Adrenal gland (tissue), 12 donors: ENCODE data around the gene SAYSD1. TPM values are rescaled to one million over a fixed set of nuclear protein-coding genes. Genes with fewer than 3 reads are reported as not detected.

Experiments
- DNase-seq, 7 donors: peaks; one replicate each; pipeline ENCODE4 v3.0.0-alpha.2; 2019 to 2020
- H3K27ac ChIP-seq, 5 donors: fragments of 200-600 bp; sonication (generic) in 4 of 5; 1 replicate in 3 of 5; 2 replicates in 2 of 5; pipeline versions ENCODE4 v1.5.1 to v1.8.0; 2016 to 2020; ENCODE audit warnings: mild to moderate bottlenecking in 1 of 5
- H3K27me3 ChIP-seq: fragments of 200-600 bp; 2 replicates; pipeline ENCODE4 v1.8.0; 2021
- H3K36me3 ChIP-seq, 2 donors: fragments of 200-600 bp; replicated peaks in 1 of 2; 1 replicate in 1 of 2; 2 replicates in 1 of 2; pipeline versions ENCODE4 v1.5.1 to v1.8.0; 2018 to 2022
- H3K4me1 ChIP-seq, 2 donors: fragments of 200-600 bp; replicated peaks in 1 of 2; 1 replicate in 1 of 2; 2 replicates in 1 of 2; pipeline versions ENCODE4 v1.5.1 to v1.8.0; 2018 to 2021
- H3K4me3 ChIP-seq, 4 donors: fragments of 200-600 bp; sonication (generic) in 3 of 4; one replicate each; pipeline ENCODE4 v1.5.1; 2016 to 2018
- H3K9me3 ChIP-seq, 3 donors: fragments of 200-600 bp; sonication (generic) in 1 of 3; replicated peaks in 1 of 3; 1 replicate in 2 of 3; 2 replicates in 1 of 3; pipeline versions ENCODE4 v1.5.1 to v1.8.0; 2016 to 2021
- CTCF ChIP-seq, 6 experiments: fragments of 450-650 bp in 4 of 6; fragments of 200-600 bp in 2 of 6; sonication (generic) in 1 of 6; IDR thresholded peaks; 1 replicate in 5 of 6; 2 replicates in 1 of 6; pipeline versions ENCODE4 v1.5.1 to v1.8.0; 2016 to 2021; ENCODE audit warnings: antibody characterized with exemption in 6 of 6, mild to moderate bottlenecking in 2 of 6, moderate library complexity in 1 of 6
- POLR2A ChIP-seq, 2 donors: fragments of 450-650 bp; IDR thresholded peaks; one replicate each; pipeline ENCODE4 v1.6.1; 2017; ENCODE audit warnings: antibody characterized with exemption in 2 of 2, mild to moderate bottlenecking in 2 of 2, moderate library complexity in 1 of 2
- WGBS, 4 donors: extraction: QIAGEN DNeasy Blood & Tissue Kit in 2 of 4; methylation state at CpG; one replicate each; pipeline versions ENCODE4 v1.1.5 to v1.1.7; 2013 to 2017; 5-methylcytosine and 5-hydroxymethylcytosine counted together
- intact Hi-C, 2 donors: fragments of 100-400 bp; cut with DNase I; formaldehyde crosslinking; loops; one replicate each; pipeline versions ENCODE4 v1.14.1 to v1.15.0; 2022 to 2023
- polyA plus RNA-seq, 3 donors: library from polyadenylated mRNA; stranded (reverse); fragments of 200-250 nt in 2 of 3; fragments of 350-450 nt in 1 of 3; fragmentation: Illumina TruSeq in 1 of 3; extraction: RNeasy Lipid Tissue Mini Kit (QIAGEN cat#74804) in 1 of 3; gene quantifications; one replicate each; pipeline ENCODE4 v1.2.3, GENCODE V29; 2013 to 2014
- total RNA-seq, 9 donors: library from RNA; depleted of rRNA in 4 of 9; stranded (reverse); fragments of >200 nt in 4 of 9; fragments of 120-200 nt in 1 of 9; fragmentation: NEBNext Ultra II Directional in 1 of 9; extraction: Animal tissue kit (Norgen Biotek cat#: 25700) in 1 of 9; gene quantifications; one replicate each; pipeline versions ENCODE4 v1.1.0 to v1.2.4, GENCODE V29; 2013 to 2023
- donor health status: healthy with polysubstance abuse.
- donor health status: Bipolar disorder and iron deficiency.
- donor health status: DM: yes; HTN: yes; CAD: no.
- donor health status: DM: no; HTN: no; CAD: no.
- donor health status: DM: no; HTN: no; CAD: no.
- donor health status: DM: yes; HTN: yes; CAD: no.

The SAYSD1 gene
- total and polyA plus RNA-seq, 12 donors, result 9.0 to 25.1 (median 13.1) TPM

DNA sequence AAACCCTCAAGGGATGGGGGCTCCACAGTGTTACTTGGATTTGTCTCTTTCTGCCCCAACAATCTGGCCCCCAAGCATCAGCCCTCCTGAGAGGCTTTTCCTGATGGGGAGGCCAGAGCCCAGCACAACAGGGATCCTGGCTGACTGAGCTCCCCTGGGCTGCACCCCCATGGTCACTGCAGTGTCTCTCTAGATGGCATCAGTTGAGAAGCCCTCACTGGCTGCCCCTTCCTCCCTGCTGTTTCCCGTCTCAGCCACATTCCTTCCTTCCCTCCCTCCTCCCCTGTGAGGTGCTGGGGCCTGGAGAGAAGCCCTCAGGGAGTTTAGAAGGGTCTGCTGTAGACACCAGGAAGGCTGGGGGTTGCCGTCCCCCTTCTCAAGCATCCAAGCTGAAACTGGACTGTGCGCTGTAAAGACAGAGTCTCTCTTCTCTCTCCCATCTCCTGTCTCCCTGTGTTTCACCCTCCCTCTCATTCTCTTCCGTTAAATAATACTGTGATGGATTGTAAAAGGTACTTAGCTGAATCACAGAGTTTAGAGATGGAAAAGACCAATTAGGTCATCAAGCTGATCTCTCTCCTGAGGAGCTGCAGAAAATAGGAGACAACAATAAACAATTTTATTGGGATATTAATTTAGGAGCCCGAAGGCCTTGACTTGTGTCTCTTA lies 29.7 kb downstream of the SAYSD1 start:
- DNase-seq, result no peak
- Histone ChIP-seq H3K4me3 (no peak overlapping the region), H3K9me3 (no peaks in the 10 kb centered on the region), H3K27ac (no peak overlapping the region), H3K36me3 (no peaks in the 10 kb centered on the region), H3K4me1 (no peaks in the 10 kb centered on the region), H3K27me3 (peaks cover 9% of the 10 kb centered on the region)
- TF ChIP-seq POLR2A (IDR thresholded peaks at IDR 0.05), result no peak
- TF ChIP-seq CTCF (IDR thresholded peaks at IDR 0.05), result no peak
- intact Hi-C loops, result no loop called here
- 65 to 79% (median 76%) methylated on average over 5 of the region's 5 CpGs for WGBS, 4 donors

DNA sequence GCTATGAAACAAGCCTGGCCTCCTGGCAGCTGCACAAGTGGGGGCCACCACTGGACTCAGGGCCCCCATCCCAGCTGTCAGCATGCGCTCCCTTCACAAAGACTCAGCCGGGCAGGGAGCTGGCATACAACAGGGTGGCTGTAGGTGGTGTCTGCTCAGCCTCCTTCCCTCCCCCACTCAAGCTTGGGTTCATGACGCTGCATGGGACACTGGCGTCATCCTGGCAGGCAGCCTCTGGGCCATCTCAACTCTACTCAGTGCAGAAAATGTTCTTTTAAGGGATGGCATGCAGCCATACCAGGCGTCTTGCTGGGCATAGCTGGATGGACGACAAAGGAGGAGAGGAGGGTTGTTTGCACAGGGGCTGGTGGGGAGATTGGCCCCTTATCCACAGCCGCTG lies 30.5 kb downstream of the SAYSD1 start:
- no peak overlapping the region for H3K27ac ChIP-seq
- 76 to 88% (median 80%) methylated on average over 7 of the region's 7 CpGs for WGBS, 4 donors
- H3K4me3 ChIP-seq, result no peak overlapping the region
- DNase-seq, result no peak
- H3K27me3 ChIP-seq, result peaks cover 1% of the 10 kb centered on the region
- intact Hi-C loops, result no loop called here
- no peak for TF ChIP-seq CTCF (IDR thresholded peaks at IDR 0.05)
- TF ChIP-seq POLR2A (IDR thresholded peaks at IDR 0.05), result no peak
- H3K36me3 ChIP-seq, result no peaks in the 10 kb centered on the region
- H3K4me1 ChIP-seq, result no peaks in the 10 kb centered on the region
- no peaks in the 10 kb centered on the region for H3K9me3 ChIP-seq

DNA sequence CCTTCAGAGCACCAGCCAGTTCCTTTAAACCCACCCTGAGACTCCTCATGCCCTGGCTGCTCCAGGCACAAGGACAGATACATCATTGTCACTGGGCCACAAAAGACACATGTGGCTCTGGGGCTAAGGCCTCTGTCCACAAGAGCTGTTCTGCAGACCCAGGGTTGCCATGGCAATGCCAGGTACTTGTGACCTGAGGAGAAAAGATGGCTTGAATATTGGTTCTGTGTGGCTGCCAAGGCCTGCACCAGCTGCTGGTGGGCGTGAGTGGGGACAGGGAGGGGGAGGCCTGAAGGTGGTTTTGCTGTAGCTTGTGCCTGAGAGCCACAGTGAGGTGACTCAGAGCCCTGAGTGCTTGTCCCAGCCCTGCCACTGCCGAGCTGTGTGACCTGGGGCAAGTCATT lies 31.8 kb downstream of the SAYSD1 start:
- intact Hi-C loops, result no loop called here
- TF ChIP-seq CTCF (IDR thresholded peaks at IDR 0.05), result no peak
- TF ChIP-seq POLR2A (IDR thresholded peaks at IDR 0.05), result no peak
- no peak overlapping the region for H3K4me3 ChIP-seq
- no peaks in the 10 kb centered on the region for H3K36me3 ChIP-seq
- H3K27me3 ChIP-seq, result no peaks in the 10 kb centered on the region
- H3K4me1 ChIP-seq, result no peaks in the 10 kb centered on the region
- H3K27ac ChIP-seq, result no peak overlapping the region
- no peak for DNase-seq
- 59 to 65% (median 61%) methylated on average over 2 of the region's 2 CpGs for WGBS, 4 donors
- H3K9me3 ChIP-seq, result no peaks in the 10 kb centered on the region

DNA sequence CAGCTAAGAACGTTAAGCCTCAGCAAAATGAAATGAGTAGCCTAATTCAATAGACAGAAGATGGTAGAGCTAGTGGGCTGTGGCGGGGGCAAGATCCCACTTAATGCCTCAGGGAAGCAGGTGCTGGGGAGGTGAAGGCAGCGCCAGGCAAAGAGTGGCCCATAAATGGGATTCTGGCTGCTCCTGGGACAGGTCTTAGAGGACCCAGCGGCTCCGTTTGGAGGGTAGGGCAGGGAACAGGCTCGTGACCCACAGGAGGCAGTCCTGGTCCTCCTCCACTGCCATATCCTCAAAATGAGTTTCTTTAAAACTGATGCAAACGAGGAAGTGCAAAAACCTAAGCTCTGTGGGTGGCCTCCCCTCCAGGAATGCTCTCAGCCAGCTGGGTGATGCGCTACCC lies 32.7 kb downstream of the SAYSD1 start:
- DNase-seq, result no peak
- intact Hi-C loops, result no loop called here
- Histone ChIP-seq H3K9me3 (no peaks in the 10 kb centered on the region), H3K27me3 (no peaks in the 10 kb centered on the region), H3K27ac (no peak overlapping the region), H3K4me1 (no peaks in the 10 kb centered on the region), H3K36me3 (no peaks in the 10 kb centered on the region), H3K4me3 (no peak overlapping the region)
- 67 to 85% (median 81%) methylated on average over 7 to 8 of the region's 8 CpGs for WGBS, 4 donors
- TF ChIP-seq CTCF (IDR thresholded peaks at IDR 0.05) (no peak), POLR2A (IDR thresholded peaks at IDR 0.05) (no peak)
